MM.1S (cell line): ENCODE measurements around the gene XXYLT1.
"Not testable (repeated sequence)": the region's sequence is repeated elsewhere in the genome, so short reads cannot be mapped to it uniquely, and the experiment has no call there.

Experiments used
- DNase-seq: peaks from one replicate; pipeline ENCODE4 v3.0.0-alpha.2; 2015
- H2AFZ ChIP-seq: fragments of 300-600 bp; sonication (generic); 2 replicates; pipeline ENCODE4 v1.6.0; 2016; ENCODE audit warnings: antibody characterized with exemption, low read length
- H3F3A ChIP-seq: fragments of 300-600 bp; sonication (generic); 2 replicates; pipeline ENCODE4 v1.6.1; 2016; ENCODE audit warnings: mild to moderate bottlenecking, antibody characterized with exemption, low read length, moderate library complexity, mixed read lengths; ENCODE audit not compliant: insufficient read depth
- H3K27ac ChIP-seq: fragments of 300-600 bp; sonication (generic); 2 replicates; pipeline ENCODE4 v1.5.1; 2016; ENCODE audit warnings: mild to moderate bottlenecking, low read length
- H3K27me3 ChIP-seq: fragments of 300-600 bp; sonication (generic); replicated peaks from 2 replicates; pipeline ENCODE4 v1.6.0; 2016; ENCODE audit warnings: low read length; ENCODE audit not compliant: insufficient read depth
- H3K36me3 ChIP-seq: fragments of 300-600 bp; sonication (generic); replicated peaks from 2 replicates; pipeline ENCODE4 v1.6.1; 2016; ENCODE audit warnings: mild to moderate bottlenecking, low read length, mixed read lengths; ENCODE audit not compliant: insufficient read depth
- H3K4me1 ChIP-seq: fragments of 300-600 bp; sonication (generic); 2 replicates; pipeline ENCODE4 v1.6.1; 2016; ENCODE audit warnings: low read length, mixed read lengths
- H3K4me2 ChIP-seq: fragments of 300-600 bp; sonication (generic); 2 replicates; pipeline ENCODE4 v1.6.0; 2016; ENCODE audit warnings: low read depth, low read length
- H3K4me3 ChIP-seq: fragments of 300-600 bp; sonication (generic); 2 replicates; pipeline ENCODE4 v1.5.1; 2016; ENCODE audit warnings: low read length, mixed read lengths
- H3K79me2 ChIP-seq: fragments of 300-600 bp; sonication (generic); 2 replicates; pipeline ENCODE4 v1.6.1; 2016; ENCODE audit warnings: mixed run types, low read length, mixed read lengths
- H3K9ac ChIP-seq: fragments of 300-600 bp; sonication (generic); 2 replicates; pipeline ENCODE4 v1.6.1; 2016; ENCODE audit warnings: low read length, mixed read lengths
- H3K9me2 ChIP-seq: fragments of 300-600 bp; sonication (generic); replicated peaks from 2 replicates; pipeline ENCODE4 v1.6.1; 2016; ENCODE audit warnings: mild to moderate bottlenecking, low read length, mixed read lengths; ENCODE audit not compliant: insufficient read depth
- H3K9me3 ChIP-seq: fragments of 300-600 bp; sonication (generic); replicated peaks from 2 replicates; pipeline ENCODE4 v1.6.1; 2016; ENCODE audit warnings: mild to moderate bottlenecking, low read length, mixed read lengths; ENCODE audit not compliant: insufficient read depth
- H4K20me1 ChIP-seq: fragments of 300-600 bp; sonication (generic); 2 replicates; pipeline ENCODE4 v1.6.1; 2016; ENCODE audit warnings: mild to moderate bottlenecking, low read length, moderate library complexity, mixed read lengths; ENCODE audit not compliant: insufficient read depth
- EZH2 ChIP-seq: fragments of 300-600 bp; sonication (generic); optimal IDR thresholded peaks from 2 replicates; pipeline ENCODE3; 2017; ENCODE audit warnings: low read depth, mild to moderate bottlenecking, antibody characterized with exemption, low read length, mixed read lengths
- EZH2phosphoT487 ChIP-seq: fragments of 300-600 bp; sonication (generic); IDR thresholded peaks from 2 replicates; pipeline ENCODE4 v1.6.1; 2018; ENCODE audit warnings: antibody characterized with exemption, low read length
- TF ChIP-seq, protein P1 (sequence below): fragments of 300-600 bp; sonication (generic); IDR thresholded peaks from 2 replicates; pipeline ENCODE4 v1.5.1; 2016; ENCODE audit warnings: antibody characterized with exemption, low read length, mixed read lengths

Gene XXYLT1

DNA sequence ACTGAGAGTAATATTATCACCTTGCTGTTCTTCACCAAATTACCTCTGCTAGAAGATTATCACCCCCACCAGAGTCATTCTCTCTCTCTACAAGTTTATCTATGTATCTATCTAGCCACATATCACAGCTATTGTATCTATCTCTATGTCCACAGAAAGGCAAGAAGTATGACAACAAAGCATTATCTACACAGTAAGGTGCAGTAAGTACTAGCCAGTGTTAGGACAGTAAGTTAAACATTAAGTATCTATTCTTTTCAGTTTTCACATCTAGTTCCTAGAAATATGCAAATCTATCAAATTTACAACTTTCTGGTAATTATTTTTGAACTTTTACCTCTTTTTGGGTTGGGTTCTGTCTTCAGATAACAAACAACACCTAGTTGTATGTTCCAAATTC lies 26.5 kb upstream of the XXYLT1 start:
- Histone ChIP-seq H3K79me2 (no peaks in the 10 kb centered on the region), H3K9me3 (no peaks in the 10 kb centered on the region), H3K4me1 (no peaks in the 10 kb centered on the region), H2AFZ (no peak overlapping the region), H3K27me3 (no peaks in the 10 kb centered on the region), H3K4me2 (no peak overlapping the region), H3K4me3 (no peak overlapping the region), H4K20me1 (no peaks in the 10 kb centered on the region), H3K9me2 (no peaks in the 10 kb centered on the region), H3F3A (no peaks in the 10 kb centered on the region), H3K36me3 (peaks cover 4% of the 10 kb centered on the region; the same call in 1 of the 2 replicates), H3K27ac (no peak overlapping the region), H3K9ac (no peak overlapping the region)
- TF ChIP-seq EZH2phosphoT487, result no peak
- DNase-seq, result no peak

DNA sequence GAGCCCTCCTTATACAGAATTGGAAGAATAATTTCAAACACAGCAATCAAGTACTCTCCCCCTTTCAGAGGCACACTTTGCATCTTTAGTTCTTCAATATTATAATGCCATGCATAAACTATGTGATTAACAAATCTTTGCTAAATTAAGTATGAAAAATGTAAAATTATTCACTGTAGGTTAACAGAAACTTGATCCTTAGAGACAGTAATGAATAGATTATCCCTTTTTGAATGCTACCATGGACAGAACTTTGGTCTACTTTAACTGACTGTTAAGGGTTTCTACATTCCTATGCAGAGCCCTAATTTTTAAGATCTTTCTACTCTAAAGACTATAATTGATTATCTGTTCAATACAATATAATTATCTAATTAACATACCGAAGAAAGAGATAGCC lies 25.7 kb upstream of the XXYLT1 start:
- no peaks in the 10 kb centered on the region for H3K4me1 ChIP-seq
- H3K79me2 ChIP-seq, result no peaks in the 10 kb centered on the region
- no peak overlapping the region for H3K27ac ChIP-seq
- H3K36me3 ChIP-seq, result peaks cover 4% of the 10 kb centered on the region; the same call in 1 of the 2 replicates
- H3K9ac ChIP-seq, result no peak overlapping the region
- no peak overlapping the region for H2AFZ ChIP-seq
- no peak for DNase-seq
- H3K9me2 ChIP-seq, result no peaks in the 10 kb centered on the region
- H3K4me3 ChIP-seq, result no peak overlapping the region
- no peaks in the 10 kb centered on the region for H3F3A ChIP-seq
- H3K4me2 ChIP-seq, result no peak overlapping the region
- no peaks in the 10 kb centered on the region for H3K9me3 ChIP-seq
- no peaks in the 10 kb centered on the region; the same call in 1 of the 2 replicates for H4K20me1 ChIP-seq
- no peaks in the 10 kb centered on the region for H3K27me3 ChIP-seq
- TF ChIP-seq EZH2phosphoT487 (no peak), EZH2 (no peak)
- TF ChIP-seq, protein P1, sequence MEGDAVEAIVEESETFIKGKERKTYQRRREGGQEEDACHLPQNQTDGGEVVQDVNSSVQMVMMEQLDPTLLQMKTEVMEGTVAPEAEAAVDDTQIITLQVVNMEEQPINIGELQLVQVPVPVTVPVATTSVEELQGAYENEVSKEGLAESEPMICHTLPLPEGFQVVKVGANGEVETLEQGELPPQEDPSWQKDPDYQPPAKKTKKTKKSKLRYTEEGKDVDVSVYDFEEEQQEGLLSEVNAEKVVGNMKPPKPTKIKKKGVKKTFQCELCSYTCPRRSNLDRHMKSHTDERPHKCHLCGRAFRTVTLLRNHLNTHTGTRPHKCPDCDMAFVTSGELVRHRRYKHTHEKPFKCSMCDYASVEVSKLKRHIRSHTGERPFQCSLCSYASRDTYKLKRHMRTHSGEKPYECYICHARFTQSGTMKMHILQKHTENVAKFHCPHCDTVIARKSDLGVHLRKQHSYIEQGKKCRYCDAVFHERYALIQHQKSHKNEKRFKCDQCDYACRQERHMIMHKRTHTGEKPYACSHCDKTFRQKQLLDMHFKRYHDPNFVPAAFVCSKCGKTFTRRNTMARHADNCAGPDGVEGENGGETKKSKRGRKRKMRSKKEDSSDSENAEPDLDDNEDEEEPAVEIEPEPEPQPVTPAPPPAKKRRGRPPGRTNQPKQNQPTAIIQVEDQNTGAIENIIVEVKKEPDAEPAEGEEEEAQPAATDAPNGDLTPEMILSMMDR, result no peak

DNA sequence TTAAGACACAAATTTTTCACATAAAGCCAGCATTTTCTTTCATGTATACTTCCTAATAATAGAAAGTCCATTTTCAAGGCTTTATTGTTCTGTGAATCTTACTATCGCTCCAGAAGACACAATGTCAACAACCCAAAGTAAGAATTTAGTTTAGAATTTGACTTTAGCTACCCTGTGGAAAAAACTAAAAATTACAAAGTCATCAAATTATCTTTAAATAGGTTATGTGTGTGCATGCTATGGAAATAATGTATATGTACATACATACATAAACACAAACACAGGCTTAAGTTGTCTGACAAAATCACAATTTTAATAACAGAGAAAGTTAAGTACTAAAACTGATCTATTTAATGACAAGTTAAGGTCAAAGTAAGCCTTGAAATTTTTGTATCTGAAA lies 20.2 kb upstream of the XXYLT1 start:
- H3K4me1 ChIP-seq, result no peaks in the 10 kb centered on the region
- no peaks in the 10 kb centered on the region for H3F3A ChIP-seq
- DNase-seq, result no peak
- no peaks in the 10 kb centered on the region for H3K9me2 ChIP-seq
- no peaks in the 10 kb centered on the region; the same call in 1 of the 2 replicates for H4K20me1 ChIP-seq
- H3K79me2 ChIP-seq, result no peaks in the 10 kb centered on the region
- no peak overlapping the region for H2AFZ ChIP-seq
- H3K27me3 ChIP-seq, result no peaks in the 10 kb centered on the region
- no peak overlapping the region for H3K4me2 ChIP-seq
- no peak overlapping the region for H3K9ac ChIP-seq
- TF ChIP-seq EZH2, result no peak
- TF ChIP-seq EZH2phosphoT487, result no peak
- TF ChIP-seq, protein P1, result no peak
- H3K9me3 ChIP-seq, result no peaks in the 10 kb centered on the region
- H3K27ac ChIP-seq, result no peak overlapping the region
- H3K4me3 ChIP-seq, result no peak overlapping the region
- H3K36me3 ChIP-seq, result peaks cover 4% of the 10 kb centered on the region; the same call in 1 of the 2 replicates

DNA sequence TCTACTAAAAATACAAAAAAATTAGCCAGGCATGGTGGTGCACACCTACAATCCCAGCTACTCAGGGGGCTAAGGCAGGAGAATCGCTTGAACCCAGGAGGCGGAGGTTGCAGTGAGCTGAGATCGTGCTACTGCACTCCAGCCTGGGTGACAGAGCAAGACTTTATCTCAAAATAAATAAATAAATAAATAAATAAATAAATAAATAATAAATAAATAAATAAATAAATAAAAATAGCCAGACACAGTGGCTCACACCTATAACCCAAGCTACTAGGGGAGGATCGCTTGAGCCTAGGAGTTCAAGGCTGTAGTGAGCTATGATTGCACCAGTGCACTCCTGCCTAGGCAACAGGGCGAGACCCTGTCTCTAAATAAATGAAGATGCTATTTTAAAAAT lies 19.7 kb upstream of the XXYLT1 start:
- not testable (repeated sequence) for H3K27me3 ChIP-seq, H2AFZ ChIP-seq, H3K9me3 ChIP-seq, H4K20me1 ChIP-seq, H3F3A ChIP-seq, H3K9ac ChIP-seq, H3K36me3 ChIP-seq, H3K4me3 ChIP-seq, H3K9me2 ChIP-seq, H3K4me1 ChIP-seq, H3K27ac ChIP-seq, H3K4me2 ChIP-seq, DNase-seq, H3K79me2 ChIP-seq
